Measurements from ENCODE around the gene MET.

MET gene

GRCh38 chr7:116672596-116673456 lies 830 bp downstream of the MET start (continued):
- TF ChIP-seq ZBTB8A (tag by site-specific recombination; IDR thresholded peaks at IDR 0.05): no peak; the same call in 1 of the 2 replicates
- no peak for TF ChIP-seq ZNF837 (tag by site-specific recombination; IDR thresholded peaks at IDR 0.05)
- TF ChIP-seq ZNF24 (tag by site-specific recombination; IDR thresholded peaks at IDR 0.05): no peak
- TF ChIP-seq ZNF501 (tag by site-specific recombination; IDR thresholded peaks at IDR 0.05): peak; percentile 32; the same call in 1 of the 2 replicates
- TF ChIP-seq ZBTB7A (tag by site-specific recombination; IDR thresholded peaks at IDR 0.05; ENCODE audit: low read depth): 0 out of 2 replicates have a peak, but pooled peaks have one; percentile 47
- peak; percentile 76 for TF ChIP-seq SCRT2 (tag by site-specific recombination; IDR thresholded peaks at IDR 0.05)
- TF ChIP-seq ZNF2 (tag by site-specific recombination; IDR thresholded peaks at IDR 0.05): peak; percentile 32; the same call in 1 of the 2 replicates
- TF ChIP-seq ZNF600 (tag by site-specific recombination; IDR thresholded peaks at IDR 0.05): peak; percentile 77
- no peak for TF ChIP-seq ZSCAN16 (tag by site-specific recombination; IDR thresholded peaks at IDR 0.05)
- TF ChIP-seq ZNF280C (tag by site-specific recombination; IDR thresholded peaks at IDR 0.05): no peak
- TF ChIP-seq ZBTB10 (tag by site-specific recombination; IDR thresholded peaks at IDR 0.05): peak; percentile 67; the same call in 1 of the 2 replicates
- TF ChIP-seq ZXDB (tag by site-specific recombination; IDR thresholded peaks at IDR 0.05): peak; percentile 16; the same call in 1 of the 2 replicates
- TF ChIP-seq ZNF549 (tag by site-specific recombination; IDR thresholded peaks at IDR 0.05): no peak
- TF ChIP-seq, protein P1, sequence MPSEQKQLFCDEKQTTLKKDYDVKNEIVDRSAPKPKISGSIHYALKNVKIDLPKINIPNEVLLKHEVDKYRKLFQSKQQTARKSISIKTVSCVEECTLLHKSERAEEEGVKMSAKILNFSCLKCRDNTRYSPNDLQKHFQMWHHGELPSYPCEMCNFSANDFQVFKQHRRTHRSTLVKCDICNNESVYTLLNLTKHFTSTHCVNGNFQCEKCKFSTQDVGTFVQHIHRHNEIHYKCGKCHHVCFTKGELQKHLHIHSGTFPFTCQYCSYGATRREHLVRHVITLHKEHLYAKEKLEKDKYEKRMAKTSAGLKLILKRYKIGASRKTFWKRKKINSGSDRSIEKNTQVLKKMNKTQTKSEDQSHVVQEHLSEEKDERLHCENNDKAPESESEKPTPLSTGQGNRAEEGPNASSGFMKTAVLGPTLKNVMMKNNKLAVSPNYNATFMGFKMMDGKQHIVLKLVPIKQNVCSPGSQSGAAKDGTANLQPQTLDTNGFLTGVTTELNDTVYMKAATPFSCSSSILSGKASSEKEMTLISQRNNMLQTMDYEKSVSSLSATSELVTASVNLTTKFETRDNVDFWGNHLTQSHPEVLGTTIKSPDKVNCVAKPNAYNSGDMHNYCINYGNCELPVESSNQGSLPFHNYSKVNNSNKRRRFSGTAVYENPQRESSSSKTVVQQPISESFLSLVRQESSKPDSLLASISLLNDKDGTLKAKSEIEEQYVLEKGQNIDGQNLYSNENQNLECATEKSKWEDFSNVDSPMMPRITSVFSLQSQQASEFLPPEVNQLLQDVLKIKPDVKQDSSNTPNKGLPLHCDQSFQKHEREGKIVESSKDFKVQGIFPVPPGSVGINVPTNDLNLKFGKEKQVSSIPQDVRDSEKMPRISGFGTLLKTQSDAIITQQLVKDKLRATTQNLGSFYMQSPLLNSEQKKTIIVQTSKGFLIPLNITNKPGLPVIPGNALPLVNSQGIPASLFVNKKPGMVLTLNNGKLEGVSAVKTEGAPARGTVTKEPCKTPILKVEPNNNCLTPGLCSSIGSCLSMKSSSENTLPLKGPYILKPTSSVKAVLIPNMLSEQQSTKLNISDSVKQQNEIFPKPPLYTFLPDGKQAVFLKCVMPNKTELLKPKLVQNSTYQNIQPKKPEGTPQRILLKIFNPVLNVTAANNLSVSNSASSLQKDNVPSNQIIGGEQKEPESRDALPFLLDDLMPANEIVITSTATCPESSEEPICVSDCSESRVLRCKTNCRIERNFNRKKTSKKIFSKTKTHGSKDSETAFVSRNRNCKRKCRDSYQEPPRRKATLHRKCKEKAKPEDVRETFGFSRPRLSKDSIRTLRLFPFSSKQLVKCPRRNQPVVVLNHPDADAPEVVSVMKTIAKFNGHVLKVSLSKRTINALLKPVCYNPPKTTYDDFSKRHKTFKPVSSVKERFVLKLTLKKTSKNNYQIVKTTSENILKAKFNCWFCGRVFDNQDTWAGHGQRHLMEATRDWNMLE (tag by site-specific recombination; conservative IDR thresholded peaks at IDR 0.05; ENCODE audit: low read depth): no peak
- TF ChIP-seq, protein P2, sequence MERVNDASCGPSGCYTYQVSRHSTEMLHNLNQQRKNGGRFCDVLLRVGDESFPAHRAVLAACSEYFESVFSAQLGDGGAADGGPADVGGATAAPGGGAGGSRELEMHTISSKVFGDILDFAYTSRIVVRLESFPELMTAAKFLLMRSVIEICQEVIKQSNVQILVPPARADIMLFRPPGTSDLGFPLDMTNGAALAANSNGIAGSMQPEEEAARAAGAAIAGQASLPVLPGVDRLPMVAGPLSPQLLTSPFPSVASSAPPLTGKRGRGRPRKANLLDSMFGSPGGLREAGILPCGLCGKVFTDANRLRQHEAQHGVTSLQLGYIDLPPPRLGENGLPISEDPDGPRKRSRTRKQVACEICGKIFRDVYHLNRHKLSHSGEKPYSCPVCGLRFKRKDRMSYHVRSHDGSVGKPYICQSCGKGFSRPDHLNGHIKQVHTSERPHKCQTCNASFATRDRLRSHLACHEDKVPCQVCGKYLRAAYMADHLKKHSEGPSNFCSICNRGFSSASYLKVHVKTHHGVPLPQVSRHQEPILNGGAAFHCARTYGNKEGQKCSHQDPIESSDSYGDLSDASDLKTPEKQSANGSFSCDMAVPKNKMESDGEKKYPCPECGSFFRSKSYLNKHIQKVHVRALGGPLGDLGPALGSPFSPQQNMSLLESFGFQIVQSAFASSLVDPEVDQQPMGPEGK (tag by site-specific recombination; IDR thresholded peaks at IDR 0.05): peak; percentile 29
- peak; percentile 89 for TF ChIP-seq PRDM6 (tag by site-specific recombination; IDR thresholded peaks at IDR 0.05)
- peak; percentile 86 for TF ChIP-seq PRDM1 (tag by site-specific recombination; IDR thresholded peaks at IDR 0.05)
- TF ChIP-seq ZNF843 (tag by site-specific recombination; IDR thresholded peaks at IDR 0.05): 0 out of 2 replicates have a peak, but pooled peaks have one; percentile 26
- TF ChIP-seq ZNF341 (tag by site-specific recombination; IDR thresholded peaks at IDR 0.05; ENCODE audit: low read depth): peak; percentile 52
- no peak for TF ChIP-seq OSR2 (tag by site-specific recombination; IDR thresholded peaks at IDR 0.05)
- no peak for TF ChIP-seq ZNF677 (tag by site-specific recombination; IDR thresholded peaks at IDR 0.05)
- TF ChIP-seq PBX3 (CRISPR knock-in tag; IDR thresholded peaks at IDR 0.05): no peak
- TF ChIP-seq ZNF112 (tag by site-specific recombination; IDR thresholded peaks at IDR 0.05): no peak
- TF ChIP-seq ZNF629 (tag by site-specific recombination; IDR thresholded peaks at IDR 0.05): 0 out of 2 replicates have a peak, but pooled peaks have one; percentile 10

Measured in HEK293 (cell line).